HG03025 (cell line): ENCODE data around the gene CDIP1.

ENCODE experiments used
- ATAC-seq: cut with Tn5 transposase; IDR thresholded peaks from one replicate; pipeline ENCODE4 v1.9.1; 2021; ENCODE audit warnings: mild to moderate bottlenecking, moderate library complexity; ENCODE audit not compliant: unreplicated experiment, low FRiP score

Gene CDIP1

DNA sequence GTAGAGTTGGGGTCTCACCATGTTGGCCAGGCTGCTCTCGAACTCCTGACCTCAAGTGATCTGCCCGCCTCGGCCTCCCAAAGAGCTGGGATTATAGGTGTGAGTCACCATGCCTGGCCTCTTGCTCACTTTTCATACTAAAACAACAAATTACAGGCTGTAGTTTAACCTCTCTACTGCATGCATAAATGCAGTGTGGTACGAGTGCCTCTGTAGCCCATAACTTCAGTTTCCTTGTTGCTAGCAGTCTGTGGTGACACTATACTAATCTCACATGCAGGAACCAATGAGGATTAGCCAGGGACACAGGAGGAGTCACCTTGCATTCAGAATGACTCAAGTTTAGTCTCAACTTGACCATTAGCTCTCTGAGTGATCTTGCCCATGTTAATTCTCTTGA lies 42.3 kb downstream of the CDIP1 start:
- ATAC-seq, result no peak

DNA sequence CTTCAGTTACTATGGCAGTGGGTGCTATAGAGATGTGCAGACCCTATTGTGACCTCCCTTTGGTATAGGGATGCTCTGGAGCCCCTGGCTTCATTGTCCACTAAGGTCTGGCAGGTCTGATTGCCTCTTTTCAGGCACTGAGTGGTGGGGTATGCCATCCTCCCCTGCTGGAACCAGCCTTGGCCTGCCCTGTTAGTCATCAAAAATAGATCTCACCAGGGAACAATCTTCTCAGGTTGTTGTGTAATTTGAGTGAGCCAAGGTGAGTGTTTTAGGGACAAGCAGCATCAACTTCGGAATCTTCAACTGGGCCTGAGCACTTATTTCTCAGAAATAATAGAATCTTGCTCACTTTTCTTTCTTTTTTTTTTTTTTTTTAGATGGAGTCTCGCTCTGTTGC lies 42.8 kb downstream of the CDIP1 start:
- ATAC-seq, result no peak

DNA sequence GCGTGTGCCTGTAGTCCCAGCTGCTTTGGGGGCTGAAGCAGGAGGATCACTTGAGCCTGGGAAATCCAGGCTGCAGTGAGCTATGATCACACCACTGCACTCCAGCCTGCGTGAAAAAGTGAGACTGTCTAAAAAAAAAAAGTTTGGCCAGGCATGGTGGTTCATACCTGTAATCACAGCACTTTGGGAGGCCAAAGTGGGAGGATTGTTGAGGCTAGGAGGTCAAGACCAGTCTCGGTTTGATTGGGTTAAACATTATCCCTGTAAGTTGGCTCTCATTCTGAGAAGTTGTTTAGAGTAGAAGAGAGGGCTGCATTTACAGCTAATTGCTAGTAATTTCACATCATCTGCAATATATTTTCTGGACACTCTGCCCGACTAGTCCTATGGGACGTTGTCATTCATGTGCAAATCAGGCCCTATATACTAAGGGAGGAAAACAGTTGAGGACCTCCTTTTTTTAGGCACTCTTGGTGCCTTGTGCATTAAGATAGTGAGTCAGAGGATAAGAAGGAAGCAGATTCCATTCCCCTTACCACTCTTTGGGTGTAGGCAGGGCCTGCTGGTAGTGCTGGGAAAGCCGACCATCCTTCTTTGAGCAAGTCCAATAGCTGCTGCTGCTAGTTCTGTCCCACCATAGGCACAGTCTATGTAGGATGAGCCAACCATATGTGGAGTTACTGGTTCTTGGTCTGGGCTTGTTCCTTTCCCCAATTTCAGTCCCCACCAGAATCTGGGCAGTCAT lies 43.7 kb downstream of the CDIP1 start:
- ATAC-seq, result no peak

DNA sequence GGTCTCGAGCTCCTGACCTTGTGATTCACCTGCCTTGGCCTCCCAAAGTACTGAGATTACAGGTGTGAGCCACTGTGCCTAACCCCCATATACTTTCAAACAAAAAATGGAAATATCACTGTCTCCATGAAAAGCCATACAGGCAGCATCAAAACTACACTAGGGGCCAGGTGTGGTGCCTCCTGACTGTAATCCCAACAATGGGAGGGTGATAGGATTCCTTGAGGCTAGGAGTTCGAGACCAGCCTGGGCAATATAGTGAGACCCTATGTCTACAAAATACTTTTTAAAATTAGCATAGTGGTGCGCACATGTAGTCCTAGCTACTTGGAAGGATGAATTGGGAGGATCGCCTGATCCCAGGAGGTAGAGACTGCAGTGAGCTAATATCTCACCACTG lies 46.7 kb downstream of the CDIP1 start:
- no peak for ATAC-seq

DNA sequence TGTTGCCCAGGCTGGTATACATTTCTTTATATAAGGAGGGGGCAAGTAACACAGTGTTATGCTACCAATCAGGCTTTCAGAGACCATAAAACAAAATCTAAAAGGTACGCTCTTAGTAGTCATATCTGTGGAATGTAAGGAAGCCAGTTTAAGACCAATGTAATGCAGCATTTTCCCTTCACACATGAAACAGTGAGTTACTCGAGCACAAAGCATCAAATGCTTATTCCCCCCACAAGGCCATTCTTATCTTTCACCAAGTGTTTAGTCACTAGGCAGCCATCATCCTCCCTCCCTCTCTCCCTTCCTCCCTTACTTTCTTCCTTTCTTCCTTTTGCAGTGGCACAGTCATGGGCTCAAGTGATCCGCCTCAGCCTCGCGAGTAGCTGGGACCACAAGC lies 49.5 kb downstream of the CDIP1 start:
- ATAC-seq, result no peak

DNA sequence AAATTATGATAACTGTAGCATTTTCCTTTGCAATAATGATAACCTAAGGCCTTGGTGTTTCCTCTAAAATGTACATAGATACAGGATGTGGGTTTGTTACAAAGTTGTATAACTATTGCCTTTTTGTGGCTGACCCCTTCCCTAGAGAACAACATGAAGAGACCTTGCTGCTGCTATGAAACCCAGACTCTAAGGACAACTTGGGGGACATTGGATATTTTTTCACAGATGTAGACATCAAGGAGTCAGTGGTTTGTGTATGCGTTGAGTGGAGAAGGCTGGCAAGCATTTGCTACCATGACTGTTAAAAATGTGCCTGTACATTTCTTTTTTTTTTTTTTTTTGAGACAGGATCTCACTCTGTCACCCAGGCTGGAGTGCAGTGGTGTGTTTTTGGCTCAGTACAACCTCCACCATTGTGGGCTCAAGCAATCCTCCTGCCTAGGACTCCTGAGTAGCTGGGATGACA lies 50.0 kb downstream of the CDIP1 start:
- no peak for ATAC-seq

DNA sequence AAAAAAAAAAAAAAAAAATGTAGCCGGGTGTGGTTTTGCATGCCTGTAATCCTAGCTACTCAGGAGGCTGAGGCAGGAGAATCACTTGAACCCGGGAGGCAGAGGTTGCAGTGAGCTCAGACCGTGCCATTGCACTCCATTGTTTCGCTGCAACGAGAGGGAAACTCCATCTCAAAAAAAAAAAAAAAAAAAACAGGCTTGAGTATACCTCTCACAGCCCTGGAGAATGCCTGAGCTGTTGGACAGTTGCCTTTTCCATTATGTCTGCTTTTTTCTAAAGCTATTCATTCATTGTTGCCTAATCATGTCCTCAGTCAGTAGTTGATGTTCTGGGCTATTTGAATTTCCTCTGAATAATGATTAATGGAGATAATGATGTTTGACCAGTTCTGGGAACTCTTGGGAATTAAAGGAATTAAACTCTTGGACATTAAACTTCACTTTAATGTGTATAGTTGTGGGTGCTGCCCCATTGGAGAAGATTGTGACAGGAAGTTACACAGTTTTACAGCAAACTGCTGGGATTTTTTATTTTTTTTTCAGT lies 50.5 kb downstream of the CDIP1 start:
- no peak for ATAC-seq

DNA sequence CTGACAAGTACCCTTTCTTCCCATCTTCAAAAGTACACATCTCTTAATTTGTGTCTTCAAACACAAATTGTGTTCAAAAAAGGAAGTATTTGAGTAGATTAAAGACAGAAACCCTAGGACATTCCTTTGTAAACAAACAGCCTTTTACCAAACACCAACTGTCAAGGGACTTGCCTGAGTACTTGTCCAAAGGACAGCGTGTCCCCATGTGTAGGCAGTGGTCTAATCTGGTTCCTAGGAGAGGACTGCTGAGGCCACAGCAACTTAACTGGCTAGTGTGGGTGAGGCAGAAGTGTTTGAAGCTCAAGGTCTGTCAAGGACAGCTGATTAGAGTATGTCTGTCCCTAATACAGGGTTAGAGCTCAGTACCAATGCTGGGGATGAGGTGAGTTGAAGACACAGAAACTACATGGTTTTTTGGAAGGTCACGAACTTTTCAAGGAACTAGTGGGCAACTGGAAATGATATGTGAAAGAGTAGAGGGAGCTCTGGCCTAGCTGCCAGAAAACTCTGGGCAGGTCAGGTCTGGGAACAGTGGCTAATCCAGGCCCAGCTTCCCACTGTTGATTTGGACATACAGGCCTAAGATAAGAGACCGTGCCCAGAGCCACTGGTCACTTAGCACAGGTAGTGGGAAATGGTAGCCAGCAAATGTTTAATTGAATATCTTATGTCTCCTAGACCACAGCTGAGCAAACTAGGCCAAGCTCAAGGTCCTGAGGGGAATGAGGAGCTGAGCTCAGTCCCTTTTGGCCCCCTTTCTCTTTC lies 52.3 kb downstream of the CDIP1 start:
- no peak for ATAC-seq

DNA sequence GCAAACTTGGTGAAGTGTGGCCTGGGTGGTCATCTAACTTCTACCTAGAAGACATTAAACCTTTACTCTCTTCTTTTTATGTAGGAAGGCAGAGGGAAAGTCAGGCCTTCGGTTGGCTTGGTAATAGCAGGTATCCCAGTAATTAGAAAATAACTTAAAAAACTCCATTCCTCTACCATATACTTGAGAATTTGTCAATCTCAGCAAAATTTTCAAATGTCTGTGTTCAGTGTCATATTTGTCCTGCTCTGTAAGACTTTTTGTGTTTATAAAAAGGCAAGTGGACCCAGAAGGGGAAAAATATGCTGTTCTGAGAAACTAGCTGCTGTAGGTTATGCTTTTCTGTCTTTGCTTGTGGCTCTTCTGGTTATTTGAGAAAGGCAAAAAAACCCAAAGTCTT lies 56.6 kb downstream of the CDIP1 start:
- ATAC-seq, result no peak

DNA sequence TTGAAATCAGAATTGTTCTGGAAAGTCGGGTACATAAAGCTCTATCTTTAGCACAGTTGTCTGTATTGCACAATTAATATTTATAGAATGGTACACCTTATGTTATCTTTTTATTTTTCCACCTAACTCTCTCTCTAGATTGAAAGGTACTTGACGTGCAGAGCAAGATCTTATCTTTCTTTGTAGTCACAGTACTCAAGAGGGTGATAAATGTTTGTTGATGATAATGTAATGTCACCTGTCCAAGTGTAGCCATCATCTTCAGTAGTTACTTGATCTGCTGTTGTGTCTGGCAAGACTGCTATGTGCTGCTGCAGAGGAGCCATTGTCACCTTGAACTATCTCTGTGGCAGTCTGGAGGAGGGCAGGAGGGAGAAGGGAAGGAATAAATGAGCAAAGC lies 57.0 kb downstream of the CDIP1 start:
- no peak for ATAC-seq

DNA sequence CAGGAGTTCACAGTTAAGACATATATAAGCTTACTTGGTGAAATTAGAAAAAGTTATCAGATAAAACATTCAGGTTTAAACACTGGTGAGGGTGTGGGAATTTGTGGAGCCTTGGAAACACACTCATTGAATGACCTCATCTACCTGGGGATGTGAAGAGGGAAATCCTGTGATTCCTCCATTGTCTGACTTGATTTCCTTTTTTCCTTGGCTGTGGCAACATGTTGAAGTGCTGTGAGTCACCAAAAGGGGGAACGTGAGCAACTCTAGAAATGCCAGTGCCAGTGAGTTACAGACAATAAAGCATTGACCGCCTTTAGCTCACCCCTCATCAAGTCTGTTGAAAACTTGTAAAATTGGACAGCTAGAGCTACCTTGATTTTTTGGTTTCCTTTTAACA lies 60.6 kb downstream of the CDIP1 start:
- no peak for ATAC-seq

DNA sequence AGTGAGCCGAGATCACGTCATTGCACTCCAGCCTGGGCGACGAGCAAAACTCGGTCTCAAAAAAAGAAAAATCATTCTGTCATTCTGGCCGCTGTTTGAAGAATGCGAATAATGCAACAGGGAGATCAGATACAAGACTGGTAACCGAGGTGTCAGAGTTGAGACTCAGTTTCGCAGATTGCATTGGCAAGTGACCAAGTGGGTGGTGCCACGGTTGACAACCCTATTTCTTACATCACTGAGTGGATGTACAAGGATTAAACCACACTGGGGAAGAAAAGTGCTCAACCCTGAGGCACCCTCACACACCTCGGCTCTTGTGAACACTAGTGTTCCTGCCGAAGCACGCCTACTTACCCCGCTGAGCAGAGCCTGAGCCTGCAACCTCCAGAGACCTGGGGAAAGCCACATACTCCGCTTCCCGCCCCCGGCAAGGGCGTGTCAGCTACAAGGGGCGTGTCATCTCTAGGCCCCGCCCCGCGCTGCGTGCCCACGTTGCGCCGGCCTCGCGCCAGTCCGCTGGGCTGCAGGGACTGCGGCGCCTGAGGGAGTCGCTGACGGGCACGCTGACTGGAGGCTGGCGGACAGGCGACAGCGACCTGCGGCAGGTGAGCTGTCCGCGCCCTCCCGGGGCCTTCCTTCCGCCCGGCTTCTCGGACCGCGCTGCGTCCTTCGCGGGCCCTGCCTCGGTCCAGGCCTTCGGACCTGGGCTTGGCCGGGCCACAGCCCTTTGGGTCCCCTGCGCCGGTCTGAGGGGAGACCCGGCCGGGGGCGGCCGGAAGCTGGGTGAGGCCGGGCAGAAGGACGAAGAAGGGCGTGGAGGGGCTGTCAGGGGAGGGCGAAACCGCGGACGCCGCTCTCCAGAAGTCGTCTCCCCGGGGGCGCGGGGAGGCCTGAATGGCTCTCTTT lies 62.4 kb downstream of the CDIP1 start, which contains the start of gene HMOX2:
Gene HMOX2 (plus strand): TSS at position 519 of the 909 bp plus-strand sequence. CDS start 29,127 bp downstream, outside the sequence.
- peak; percentile 73 for ATAC-seq

DNA sequence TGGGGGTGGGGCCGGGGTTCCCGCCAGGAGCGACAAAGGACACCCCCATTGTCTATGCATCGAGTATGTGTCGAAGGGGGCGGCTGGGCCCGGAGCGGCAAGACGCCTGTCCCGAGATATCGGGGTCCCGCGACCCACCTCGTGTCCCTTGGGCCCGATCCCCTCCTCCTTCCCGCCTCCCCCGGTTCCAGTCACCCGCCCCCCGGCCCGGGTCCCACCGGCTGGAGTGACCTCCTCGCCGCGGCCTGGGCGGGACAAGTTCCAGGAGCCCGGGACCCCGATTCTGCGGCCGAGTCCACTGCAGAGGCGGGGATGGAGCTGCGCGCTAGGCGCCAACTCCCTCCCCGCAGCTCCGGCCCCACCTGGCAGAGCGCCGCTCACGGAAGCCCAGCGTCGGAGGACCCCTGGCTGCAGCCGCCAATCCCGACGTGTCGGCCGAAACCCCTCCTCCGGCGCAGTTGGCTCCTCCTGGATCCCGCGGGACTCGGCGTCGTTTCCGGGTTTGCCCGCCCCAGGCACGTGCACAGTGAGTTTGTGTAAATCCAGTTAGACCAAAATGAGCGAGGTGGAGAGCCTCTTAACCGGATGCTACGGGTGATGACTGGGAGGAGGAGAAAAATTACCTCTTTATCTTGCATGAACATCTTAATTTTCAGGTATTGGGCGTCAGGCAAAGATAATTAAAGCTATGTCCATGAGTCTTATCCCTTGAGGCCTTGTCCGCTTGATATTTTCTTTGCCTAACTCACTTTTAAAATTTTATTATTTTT lies 64.2 kb downstream of the CDIP1 start, which contains the start of gene NMRAL1:
Gene NMRAL1 (minus strand): TSS at position 434 of the 770 bp plus-strand sequence. CDS start 493 bp downstream, outside the sequence.
- ATAC-seq, result no peak

DNA sequence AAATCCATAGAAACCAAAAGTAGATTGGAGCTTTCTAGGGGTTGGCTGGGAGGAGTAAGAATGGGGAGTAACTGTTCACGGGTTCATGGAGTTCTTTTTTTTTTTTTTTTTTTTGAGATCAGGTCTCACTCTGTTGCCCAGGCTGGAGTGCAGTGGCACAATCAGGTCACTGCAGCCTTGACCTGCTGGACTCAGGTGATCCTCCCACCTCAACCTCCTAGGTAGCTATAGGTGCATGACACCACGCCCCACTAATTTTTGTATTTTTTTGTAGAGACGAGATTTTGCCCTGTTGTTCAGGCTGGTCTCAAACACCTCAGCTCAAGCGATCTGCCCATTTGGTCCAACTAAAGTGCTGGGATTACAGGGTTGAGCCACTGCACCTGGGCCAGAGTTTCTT lies 65.7 kb downstream of the CDIP1 start:
- ATAC-seq, result no peak

DNA sequence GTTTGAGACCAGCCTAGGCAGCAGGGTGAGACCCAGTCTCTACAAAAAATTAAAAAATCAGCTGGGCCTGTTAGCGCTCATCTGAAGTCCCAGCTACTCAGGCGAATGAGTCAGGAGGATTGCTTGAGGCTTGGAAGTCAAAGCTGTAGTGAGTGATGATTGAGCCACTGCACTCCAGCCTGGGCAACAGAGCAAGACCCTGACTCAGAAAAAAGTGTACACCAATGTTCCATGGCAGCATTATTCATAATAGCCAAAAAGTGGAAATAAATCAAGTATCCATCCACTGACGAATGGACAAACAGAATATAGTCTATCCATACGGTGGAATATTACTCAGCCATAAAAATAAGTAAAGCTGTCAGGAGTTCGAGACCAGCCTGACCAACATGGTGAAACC lies 66.7 kb downstream of the CDIP1 start:
- no peak for ATAC-seq

DNA sequence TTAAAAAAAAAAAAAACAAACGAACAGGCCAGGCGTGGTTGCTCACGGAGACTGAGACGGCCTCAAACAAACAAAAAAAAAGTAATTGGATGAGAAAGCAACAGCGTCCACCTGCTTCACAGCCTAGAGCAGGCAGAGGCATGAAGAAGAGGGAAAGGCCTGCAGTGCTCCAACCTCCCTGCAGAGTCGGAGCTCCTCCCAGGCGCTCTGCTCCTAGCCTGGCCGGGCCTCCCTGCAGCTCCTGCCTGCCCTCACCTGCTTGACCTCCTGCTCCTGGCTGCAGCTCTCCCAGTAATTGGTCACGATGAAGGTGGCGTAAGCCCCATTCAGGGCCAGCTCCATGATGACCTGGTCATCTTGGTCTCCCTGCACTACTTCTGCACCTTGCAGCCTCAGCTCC lies 69.6 kb downstream of the CDIP1 start:
- no peak for ATAC-seq

DNA sequence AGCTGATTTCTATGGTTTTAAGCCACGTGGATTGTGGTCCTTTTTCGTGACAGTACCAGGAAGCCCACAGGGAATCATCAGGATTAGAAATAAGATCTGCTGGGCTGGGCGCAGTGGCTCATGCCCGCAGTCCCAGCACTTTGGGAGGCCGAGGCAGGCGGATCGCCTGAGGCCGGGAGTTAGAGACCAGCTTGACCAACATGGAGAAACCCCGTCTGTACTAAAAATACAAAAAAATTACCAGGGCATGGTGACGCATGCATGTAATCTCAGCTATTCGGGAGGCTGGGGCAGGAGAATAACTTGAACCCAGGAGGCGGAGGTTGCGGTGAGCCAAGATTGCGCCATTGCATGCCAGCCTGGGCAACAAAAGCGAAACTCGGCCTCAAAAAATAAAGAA lies 70.7 kb downstream of the CDIP1 start:
- ATAC-seq, result no peak

DNA sequence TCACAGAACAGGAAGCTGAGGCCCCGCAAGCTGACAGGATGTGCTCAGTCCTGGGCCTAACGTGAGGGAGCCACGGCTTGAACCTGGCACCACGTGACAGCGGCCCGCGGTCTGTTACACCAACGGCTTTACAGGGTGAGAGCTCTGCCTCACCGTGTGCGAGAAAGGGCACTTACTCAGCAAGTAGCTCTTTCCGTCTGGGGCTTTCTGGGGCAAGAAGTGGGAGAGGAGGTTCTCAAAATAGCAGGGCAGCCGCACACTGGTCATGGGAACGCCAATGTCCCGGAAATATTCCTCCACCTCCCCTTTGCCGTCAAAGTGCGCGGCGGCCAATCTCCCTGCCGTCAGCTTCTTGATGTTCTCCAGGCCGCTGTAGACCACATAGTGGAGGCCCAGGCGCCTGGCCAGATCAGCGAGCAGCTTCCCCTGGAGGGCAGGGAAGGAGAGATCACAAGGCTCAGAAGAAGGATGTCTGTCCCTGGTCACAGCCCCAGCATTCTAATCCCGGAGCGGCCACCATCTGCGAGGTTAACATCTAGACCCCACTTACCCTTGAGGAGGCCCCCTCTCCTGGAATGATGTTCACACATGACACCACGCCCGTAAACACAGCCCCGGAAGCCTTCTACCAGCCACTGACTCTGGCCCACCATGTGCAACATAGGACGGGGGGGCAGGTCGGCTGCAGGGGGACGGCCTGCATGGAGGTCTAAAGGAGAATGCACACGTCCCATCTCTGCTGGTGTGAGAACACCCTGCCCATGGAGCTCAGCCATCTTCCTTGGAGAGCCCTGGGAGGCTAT lies 72.4 kb downstream of the CDIP1 start:
- no peak for ATAC-seq
